GM12878 (cell line): ENCODE measurements around the gene NCBP2. TPM values are rescaled to one million over a fixed set of nuclear protein-coding genes. Genes with fewer than 3 reads are reported as not detected.

Experiments
- BRCA1 ChIP-seq: IDR thresholded peaks from 2 replicates; pipeline ENCODE4 v1.6.1; 2011; ENCODE audit warnings: low read depth, low read length, improper control_type of control experiment
- CEBPZ ChIP-seq: fragments of 150-350 bp; IDR thresholded peaks from 2 replicates; pipeline ENCODE4 v1.6.1; 2016; ENCODE audit warnings: low read depth, low read length
- CUX1 ChIP-seq: IDR thresholded peaks from 2 replicates; pipeline ENCODE4 v1.6.1; 2012; ENCODE audit warnings: improper control_type of control experiment, low read depth, low read length; ENCODE audit not compliant: insufficient replicate concordance
- HSF1 ChIP-seq: fragments of 150-350 bp; IDR thresholded peaks from 2 replicates; pipeline ENCODE4 v1.6.1; 2014; ENCODE audit warnings: mild to moderate bottlenecking, low read depth, low read length
- MXI1 ChIP-seq: fragments of 150-350 bp; IDR thresholded peaks from 2 replicates; pipeline ENCODE4 v1.6.1; 2011; ENCODE audit warnings: low read depth, mild to moderate bottlenecking, inconsistent platforms, low read length, improper control_type of control experiment
- NFYB ChIP-seq: IDR thresholded peaks from 2 replicates; pipeline ENCODE4 v1.6.1; 2011; ENCODE audit warnings: low read depth, mild to moderate bottlenecking, low read length, improper control_type of control experiment, moderate library complexity; ENCODE audit not compliant: insufficient read depth
- RELA ChIP-seq: fragments of 450-650 bp; IDR thresholded peaks from 2 replicates; pipeline ENCODE4 v1.8.0; 2014; ENCODE audit warnings: borderline replicate concordance; ENCODE audit not compliant: partially characterized antibody
- SKIL ChIP-seq: fragments of 450-650 bp; IDR thresholded peaks from 2 replicates; pipeline ENCODE4 v1.6.1; 2017; ENCODE audit warnings: mild to moderate bottlenecking, low read depth, inconsistent platforms; ENCODE audit not compliant: poor library complexity, severe bottlenecking
- SREBF2 ChIP-seq: IDR thresholded peaks from 2 replicates; pipeline ENCODE4 v1.6.1; 2012; ENCODE audit warnings: mild to moderate bottlenecking, low read length
- SUPT20H ChIP-seq: IDR thresholded peaks from 2 replicates; pipeline ENCODE4 v1.6.1; 2011; ENCODE audit warnings: low read depth, mild to moderate bottlenecking, low read length, moderate library complexity, borderline replicate concordance; ENCODE audit not compliant: control insufficient read depth
- TCF3 ChIP-seq: IDR thresholded peaks from 2 replicates; pipeline ENCODE4 v1.6.1; 2012; ENCODE audit warnings: low read depth, mild to moderate bottlenecking, low read length, borderline replicate concordance; ENCODE audit not compliant: insufficient read depth
- WRNIP1 ChIP-seq: IDR thresholded peaks from 2 replicates; pipeline ENCODE4 v1.6.1; 2011; ENCODE audit warnings: low read depth, low read length, improper control_type of control experiment, borderline replicate concordance
- ZNF207 ChIP-seq: fragments of 450-650 bp; IDR thresholded peaks from 2 replicates; pipeline ENCODE4 v1.6.1; 2014; ENCODE audit warnings: antibody characterized with exemption, mild to moderate bottlenecking, borderline replicate concordance
- ZNF24 ChIP-seq: fragments of 450-650 bp; IDR thresholded peaks from 2 replicates; pipeline ENCODE4 v1.6.1; 2017; ENCODE audit warnings: antibody characterized with exemption, mild to moderate bottlenecking
- ZNF274 ChIP-seq: IDR thresholded peaks from one replicate; pipeline ENCODE4 v1.8.0; 2011; ENCODE audit not compliant: insufficient read length, insufficient read depth
- polyA plus RNA-seq, 11 experiments: library from polyadenylated mRNA; depleted of rRNA in 4 of 11; unstranded in 6 of 11; stranded (reverse) in 5 of 11; fragments of >200 nt; fragmentation: Nextera tagmentation in 4 of 11; fragmentation: Illumina TruSeq in 1 of 11; extraction: Ambion mirVana in 4 of 11; extraction: Trizol in 1 of 11; gene quantifications; 1 replicate in 1 of 11; 2 replicates in 10 of 11; pipeline versions ENCODE4 v1.2.1 to v1.2.3, GENCODE V29; 2011 to 2016; ENCODE audit warnings: inconsistent platforms in 2 of 11, missing spikeins in 2 of 11, low read depth in 1 of 11
- total RNA-seq, 4 experiments: library from RNA; depleted of rRNA in 3 of 4; stranded (reverse); fragments of >200 nt in 3 of 4; fragmentation: Illumina TruSeq in 1 of 4; extraction: Trizol in 1 of 4; gene quantifications; 2 replicates each; pipeline versions ENCODE4 v1.2.1 to v1.2.3, GENCODE V29; 2013 to 2021

The NCBP2 gene
- total and polyA plus RNA-seq, 10 of the 15 experiments (the other 5 are each of a cell fraction or from before 2014, with no cell fraction given), result 59.6 to 136 (median 96.4) TPM

GRCh38 chr3:196969660-196970546 is 27.6 kb upstream of the NCBP2 start (continued):
- TF ChIP-seq CEBPZ, result no peak
- TF ChIP-seq RELA, result no peak
- peak; percentile 30 for TF ChIP-seq MXI1
- TF ChIP-seq SKIL, result no peak
- no peak for TF ChIP-seq BRCA1
- TF ChIP-seq CUX1, result no peak
- TF ChIP-seq HSF1, result no peak
- TF ChIP-seq ZNF274, result no peak
- no peak for TF ChIP-seq NFYB
- TF ChIP-seq ZNF24, result peak; percentile 41; the same call in 1 of the 2 replicates
- no peak for TF ChIP-seq SUPT20H
- TF ChIP-seq SREBF2, result no peak
- no peak for TF ChIP-seq WRNIP1
- TF ChIP-seq TCF3, result no peak
- TF ChIP-seq ZNF207, result no peak
